ENCODE results near the gene PHKB. TPM values are rescaled to one million over a fixed set of nuclear protein-coding genes. Genes with fewer than 3 reads are reported as not detected.

Gene PHKB
- total and polyA plus RNA-seq, 2 donors (not counting 1 experiment from before 2014, with no cell fraction given): 50.4 to 223 TPM

Small RNA genes within 50 kb of the gene (small RNA-seq; reads per million reads assigned to genes)
- gene RNA5SP425 (ENCODE audit: insufficient read length, low read depth, low replicate concordance): not detected

Other genes starting within 250 kb of the PHKB start
- gene ITFG1, start 268 bp upstream of the PHKB start, total RNA-seq: 40.4 and 47.5 TPM in 2 replicates
- 9.3 and 9.7 TPM in 2 replicates for gene ITFG1, start 268 bp upstream of the PHKB start, polyA plus RNA-seq

All from B cell (primary cell).